ACC112 (cell line): Measurements from ENCODE around the gene RPP40.

Experiments
- H2AFZ ChIP-seq: fragments of 200-600 bp; sonication (generic); one replicate; pipeline ENCODE4 v1.6.0; 2017; ENCODE audit warnings: antibody characterized with exemption, low read length; ENCODE audit not compliant: unreplicated experiment
- H3K27ac ChIP-seq: fragments of 200-600 bp; sonication (generic); 2 replicates; pipeline ENCODE4 v1.5.1; 2014; ENCODE audit warnings: low read depth, mild to moderate bottlenecking, antibody characterized with exemption, low read length, moderate library complexity
- H3K27me3 ChIP-seq: fragments of 200-600 bp; sonication (generic); 2 replicates; pipeline ENCODE4 v1.6.1; 2014; ENCODE audit warnings: mild to moderate bottlenecking, antibody characterized with exemption, low read length, moderate library complexity, mixed read lengths; ENCODE audit not compliant: insufficient read depth
- H3K36me3 ChIP-seq: fragments of 200-600 bp; sonication (generic); 2 replicates; pipeline ENCODE4 v1.6.1; 2016; ENCODE audit warnings: mild to moderate bottlenecking, antibody characterized with exemption, low read length, moderate library complexity, mixed read lengths; ENCODE audit not compliant: insufficient read depth
- H3K4me1 ChIP-seq: fragments of 200-600 bp; sonication (generic); one replicate; pipeline ENCODE4 v1.6.1; 2016; ENCODE audit warnings: low read length, mixed read lengths; ENCODE audit not compliant: insufficient read depth, unreplicated experiment, control insufficient read depth
- H3K4me3 ChIP-seq: fragments of 200-600 bp; sonication (generic); 2 replicates; pipeline ENCODE4 v1.5.1; 2014; ENCODE audit warnings: mild to moderate bottlenecking, low read depth, low read length
- H3K79me2 ChIP-seq: fragments of 200-600 bp; sonication (generic); one replicate; pipeline ENCODE4 v1.6.0; 2016; ENCODE audit warnings: low read length; ENCODE audit not compliant: control insufficient read depth, unreplicated experiment, insufficient read depth

Gene RPP40

GRCh38 chr6:4957521-4958231 lies 46.2 kb downstream of the RPP40 start:
- H3K4me3 ChIP-seq: no peak overlapping the region
- H2AFZ ChIP-seq: no peak overlapping the region

GRCh38 chr6:4956625-4957024 lies 47.2 kb downstream of the RPP40 start:
- no peaks in the 10 kb centered on the region; the same call in 1 of the 2 replicates for H3K36me3 ChIP-seq
- no peak overlapping the region for H3K27ac ChIP-seq
- H2AFZ ChIP-seq: no peak overlapping the region
- H3K27me3 ChIP-seq: no peaks in the 10 kb centered on the region
- no peak overlapping the region for H3K4me3 ChIP-seq
- H3K4me1 ChIP-seq: no peaks in the 10 kb centered on the region
- no peaks in the 10 kb centered on the region for H3K79me2 ChIP-seq

More at GRCh38 chr6:4957521-4958231, 46.2 kb downstream of the RPP40 start:
- Histone ChIP-seq H3K27me3 (no peaks in the 10 kb centered on the region), H3K27ac (no peak overlapping the region), H3K36me3 (no peaks in the 10 kb centered on the region), H3K79me2 (no peaks in the 10 kb centered on the region), H3K4me1 (no peaks in the 10 kb centered on the region)

GRCh38 chr6:4953440-4953839 lies 50.4 kb downstream of the RPP40 start:
- no peaks in the 10 kb centered on the region for H3K27me3 ChIP-seq
- no peaks in the 10 kb centered on the region for H3K79me2 ChIP-seq
- no peaks in the 10 kb centered on the region for H3K4me1 ChIP-seq
- H3K4me3 ChIP-seq: no peak overlapping the region
- no peak overlapping the region for H3K27ac ChIP-seq
- no peaks in the 10 kb centered on the region; the same call in 1 of the 2 replicates for H3K36me3 ChIP-seq
- no peak overlapping the region for H2AFZ ChIP-seq

- Histone ChIP-seq H3K79me2 (no peaks in the 10 kb centered on the region), H3K27me3 (no peaks in the 10 kb centered on the region), H3K27ac (no peak overlapping the region), H2AFZ (no peak overlapping the region), H3K36me3 (no peaks in the 10 kb centered on the region; the same call in 1 of the 2 replicates), H3K4me3 (no peak overlapping the region), H3K4me1 (no peaks in the 10 kb centered on the region)
Measured at GRCh38 chr6:4950836-4951533, 52.9 kb downstream of the RPP40 start.

GRCh38 chr6:4950076-4950475 lies 53.8 kb downstream of the RPP40 start:
- Histone ChIP-seq H3K27me3 (no peaks in the 10 kb centered on the region), H3K27ac (no peak overlapping the region), H3K4me1 (no peaks in the 10 kb centered on the region), H3K36me3 (no peaks in the 10 kb centered on the region; the same call in 1 of the 2 replicates), H2AFZ (no peak overlapping the region), H3K4me3 (no peak overlapping the region), H3K79me2 (no peaks in the 10 kb centered on the region)

- Histone ChIP-seq H3K4me3 (no peak overlapping the region), H3K4me1 (peaks cover 3% of the 10 kb centered on the region), H2AFZ (no peak overlapping the region), H3K27me3 (no peaks in the 10 kb centered on the region), H3K36me3 (no peaks in the 10 kb centered on the region; the same call in 1 of the 2 replicates), H3K27ac (no peak overlapping the region), H3K79me2 (no peaks in the 10 kb centered on the region)
Measured at GRCh38 chr6:4948781-4949450, 54.9 kb downstream of the RPP40 start.

GRCh38 chr6:4947716-4948115 lies 56.1 kb downstream of the RPP40 start:
- Histone ChIP-seq H3K4me1 (peaks cover 15% of the 10 kb centered on the region), H3K27me3 (no peaks in the 10 kb centered on the region), H3K27ac (no peak overlapping the region), H2AFZ (no peak overlapping the region), H3K36me3 (no peaks in the 10 kb centered on the region; the same call in 1 of the 2 replicates), H3K79me2 (peaks cover 6% of the 10 kb centered on the region), H3K4me3 (no peak overlapping the region)

GRCh38 chr6:4946521-4946920 lies 57.3 kb downstream of the RPP40 start:
- no peak overlapping the region for H3K4me3 ChIP-seq
- no peaks in the 10 kb centered on the region for H3K36me3 ChIP-seq
- H3K27me3 ChIP-seq: no peaks in the 10 kb centered on the region
- H3K79me2 ChIP-seq: peaks cover 7% of the 10 kb centered on the region
- no peak overlapping the region for H3K27ac ChIP-seq
- peaks cover 26% of the 10 kb centered on the region for H3K4me1 ChIP-seq
- H2AFZ ChIP-seq: no peak overlapping the region
